GM12873 (cell line): ENCODE measurements around the gene ITSN1.

Experiments
- CTCF ChIP-seq: IDR thresholded peaks from 2 replicates; pipeline ENCODE4 v1.5.1; 2012; ENCODE audit warnings: low read depth, mild to moderate bottlenecking, moderate library complexity, low read length, control low read depth; ENCODE audit not compliant: insufficient read depth; ENCODE audit errors: missing control alignments

ITSN1 gene

GRCh38 chr21:33791073-33791472 is 148.8 kb downstream of the ITSN1 start:
- TF ChIP-seq CTCF = no peak

- no peak for TF ChIP-seq CTCF
These were observed 152.3 kb downstream of the ITSN1 start for GRCh38 chr21:33794596-33794995.

- no peak for TF ChIP-seq CTCF
These were observed 155.3 kb downstream of the ITSN1 start for GRCh38 chr21:33797565-33797964.

GRCh38 chr21:33799378-33800090 is 157.2 kb downstream of the ITSN1 start:
- no peak for TF ChIP-seq CTCF

GRCh38 chr21:33800753-33801423 is 158.6 kb downstream of the ITSN1 start:
- TF ChIP-seq CTCF = no peak

- no peak for TF ChIP-seq CTCF
These were observed 159.4 kb downstream of the ITSN1 start for GRCh38 chr21:33801424-33802405.

- no peak for TF ChIP-seq CTCF
These were observed 160.2 kb downstream of the ITSN1 start for GRCh38 chr21:33802481-33802880.
